Body of pancreas (tissue), 4 donors: ENCODE measurements around the gene ULK4.

ENCODE experiments used
- CTCF ChIP-seq, 7 experiments: fragments of 450-650 bp in 4 of 7; fragments of 200-600 bp in 3 of 7; sonication (generic) in 3 of 7; IDR thresholded peaks; one replicate each; pipeline ENCODE4 v1.5.1; 2016 to 2019; ENCODE audit warnings: antibody characterized with exemption in 7 of 7
- POLR2A ChIP-seq, 3 donors: fragments of 450-650 bp; IDR thresholded peaks; one replicate each; pipeline ENCODE4 v1.6.1; 2016; ENCODE audit warnings: antibody characterized with exemption in 3 of 3, mild to moderate bottlenecking in 2 of 3

- no peak for TF ChIP-seq CTCF (IDR thresholded peaks at IDR 0.05)
- no peak for TF ChIP-seq POLR2A (IDR thresholded peaks at IDR 0.05)
These were observed 537.2 kb downstream of the ULK4 start for GRCh38 chr3:41424543-41425300.
